ENCODE measurements around the gene SHE.

SHE gene

DNA sequence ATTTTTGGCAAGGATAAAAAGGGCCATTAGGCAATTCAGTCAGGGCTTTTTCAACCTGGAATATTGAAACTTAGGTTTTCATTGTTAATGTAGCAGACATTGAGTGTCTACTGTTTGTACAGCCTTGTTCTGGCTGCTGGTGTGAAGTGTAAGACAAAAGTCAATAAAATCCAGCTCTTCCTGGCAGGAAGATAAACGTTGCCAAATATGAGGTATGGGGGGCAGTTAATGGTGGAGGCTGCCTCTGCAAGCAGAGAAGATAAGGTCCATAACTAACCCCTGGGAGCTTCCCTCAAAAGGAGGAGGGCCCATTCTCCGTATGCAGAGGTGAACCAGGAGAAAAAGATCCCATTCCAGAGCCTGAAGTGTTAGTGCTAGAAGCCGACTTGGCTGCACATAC is 19.5 kb upstream of the SHE start:
- peaks cover 21 to 47% of the 10 kb centered on the region in 2 experiments for H3K27me3 ChIP-seq (ENCODE audit: control insufficient read depth in 1 of 2, insufficient read depth in 1 of 2, low read length in 2 of 2)
- no peaks in the 10 kb centered on the region for H3K36me3 ChIP-seq (ENCODE audit: control insufficient read depth in 1 of 2, insufficient read depth in 2 of 2, low read depth in 1 of 2, low read length in 2 of 2)
- no peak overlapping the region for H3K4ac ChIP-seq (ENCODE audit: low read depth in 1 of 2, low read length in 2 of 2)
- no peak overlapping the region for H2BK5ac ChIP-seq (ENCODE audit: low read depth, low read length, poor library complexity, severe bottlenecking)
- H3K14ac ChIP-seq (ENCODE audit: low read length in 2 of 2), result no peak overlapping the region
- no peak overlapping the region for H4K91ac ChIP-seq (ENCODE audit: low read length)
- no peak overlapping the region for H3K18ac ChIP-seq (ENCODE audit: low read depth in 1 of 2, low read length in 2 of 2)
- no peak overlapping the region for H2AFZ ChIP-seq (ENCODE audit: low read depth, low read length)
- H2BK120ac ChIP-seq (ENCODE audit: low read depth, low read length), result no peak overlapping the region
- H3K9ac ChIP-seq (ENCODE audit: low read length), result no peak overlapping the region
- H2BK12ac ChIP-seq (ENCODE audit: low read length in 2 of 2), result no peak overlapping the region
- H2BK15ac ChIP-seq (ENCODE audit: low read depth, poor library complexity, severe bottlenecking), result no peak overlapping the region
- peaks cover 5% of the 10 kb centered on the region for H3K9me3 ChIP-seq (ENCODE audit: control insufficient read depth, low read length)
- H4K8ac ChIP-seq (ENCODE audit: low read length), result no peak overlapping the region
- H3K23ac ChIP-seq (ENCODE audit: low read length in 2 of 2), result no peak overlapping the region
- no peak overlapping the region for H3K4me2 ChIP-seq (ENCODE audit: low read length, poor library complexity, severe bottlenecking)
- no peaks in the 10 kb centered on the region for H3K4me1 ChIP-seq (ENCODE audit: control insufficient read depth, insufficient read depth, low read depth, low read length)
- H3K4me3 ChIP-seq (ENCODE audit: insufficient read depth in 1 of 2, low read depth in 1 of 2, low read length in 2 of 2), result no peak overlapping the region
- no peak overlapping the region for H2AK5ac ChIP-seq (ENCODE audit: low read length, severe bottlenecking)
- WGBS, result 63% methylated on average over 3 of the region's 3 CpGs
- no peak for DNase-seq
- H3K27ac ChIP-seq (ENCODE audit: low read length, poor library complexity, severe bottlenecking), result no peak overlapping the region
- no peaks in the 10 kb centered on the region for H3K79me1 ChIP-seq (replicated peaks; ENCODE audit: low read length, poor library complexity, severe bottlenecking)

DNA sequence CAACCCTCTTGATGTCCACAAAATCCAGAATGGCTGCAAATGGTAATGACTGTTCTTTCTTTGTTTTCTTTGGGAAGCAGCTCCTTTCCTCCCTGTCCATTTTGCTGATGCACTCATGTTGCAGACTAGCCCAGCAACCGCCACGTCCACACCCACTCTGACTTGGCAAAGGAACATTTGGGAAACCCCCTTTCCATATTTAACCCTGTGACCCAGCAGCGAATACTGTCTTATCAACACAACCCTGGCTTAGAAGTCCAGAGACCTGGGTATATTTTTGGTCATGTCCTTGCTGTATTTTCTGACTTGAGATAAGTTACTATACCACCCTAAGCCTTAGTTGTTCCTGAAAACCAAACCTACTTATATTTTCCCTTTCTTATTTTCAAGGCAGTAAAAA is 18.1 kb upstream of the SHE start:
- 74% methylated on average over 2 of the region's 3 CpGs for whole genome bisulfite sequencing
- H3K27me3 ChIP-seq (ENCODE audit: control insufficient read depth in 1 of 2, insufficient read depth in 1 of 2, low read length in 2 of 2), result peaks cover 27 to 54% of the 10 kb centered on the region in 2 experiments
- H3K23ac ChIP-seq (ENCODE audit: low read length in 2 of 2), result no peak overlapping the region
- no peak overlapping the region for H2BK15ac ChIP-seq (ENCODE audit: low read depth, poor library complexity, severe bottlenecking)
- H3K14ac ChIP-seq (ENCODE audit: low read length in 2 of 2), result no peak overlapping the region
- H2BK12ac ChIP-seq (ENCODE audit: low read length in 2 of 2), result no peak overlapping the region
- H2BK120ac ChIP-seq (ENCODE audit: low read depth, low read length), result no peak overlapping the region
- no peak overlapping the region for H3K4me2 ChIP-seq (ENCODE audit: low read length, poor library complexity, severe bottlenecking)
- no peak overlapping the region for H4K8ac ChIP-seq (ENCODE audit: low read length)
- H3K36me3 ChIP-seq (ENCODE audit: control insufficient read depth in 1 of 2, insufficient read depth in 2 of 2, low read depth in 1 of 2, low read length in 2 of 2), result no peaks in the 10 kb centered on the region
- H2BK5ac ChIP-seq (ENCODE audit: low read depth, low read length, poor library complexity, severe bottlenecking), result no peak overlapping the region
- DNase-seq, result no peak
- no peaks in the 10 kb centered on the region for H3K4me1 ChIP-seq (ENCODE audit: control insufficient read depth, insufficient read depth, low read depth, low read length)
- H3K18ac ChIP-seq (ENCODE audit: low read depth in 1 of 2, low read length in 2 of 2), result no peak overlapping the region
- no peak overlapping the region for H3K4me3 ChIP-seq (ENCODE audit: insufficient read depth in 1 of 2, low read depth in 1 of 2, low read length in 2 of 2)
- H2AFZ ChIP-seq (ENCODE audit: low read depth, low read length), result no peak overlapping the region
- no peaks in the 10 kb centered on the region for H3K79me1 ChIP-seq (replicated peaks; ENCODE audit: low read length, poor library complexity, severe bottlenecking)
- no peak overlapping the region for H3K9ac ChIP-seq (ENCODE audit: low read length)
- no peak overlapping the region for H2AK5ac ChIP-seq (ENCODE audit: low read length, severe bottlenecking)
- H4K91ac ChIP-seq (ENCODE audit: low read length), result no peak overlapping the region
- no peak overlapping the region for H3K27ac ChIP-seq (ENCODE audit: low read length, poor library complexity, severe bottlenecking)
- H3K9me3 ChIP-seq (ENCODE audit: control insufficient read depth, low read length), result peaks cover 5% of the 10 kb centered on the region
- no peak overlapping the region for H3K4ac ChIP-seq (ENCODE audit: low read depth in 1 of 2, low read length in 2 of 2)

GRCh38 chr1:154519591-154519991 is 17.4 kb upstream of the SHE start:
- no peak overlapping the region for H4K8ac ChIP-seq (ENCODE audit: low read length)
- no peak overlapping the region for H3K23ac ChIP-seq (ENCODE audit: low read length in 2 of 2)
- no peak overlapping the region for H2AFZ ChIP-seq (ENCODE audit: low read depth, low read length)
- H3K4me2 ChIP-seq (ENCODE audit: low read length, poor library complexity, severe bottlenecking), result no peak overlapping the region
- H3K9me3 ChIP-seq (ENCODE audit: control insufficient read depth, low read length), result peaks cover 5% of the 10 kb centered on the region
- no peak overlapping the region for H2BK15ac ChIP-seq (ENCODE audit: low read depth, poor library complexity, severe bottlenecking)
- peak overlapping the region; percentile 57 for H4K91ac ChIP-seq (ENCODE audit: low read length)
- no peak overlapping the region for H3K4ac ChIP-seq (ENCODE audit: low read depth in 1 of 2, low read length in 2 of 2)
- 80% methylated on average over 9 of the region's 9 CpGs for WGBS
- no peaks in the 10 kb centered on the region for H3K4me1 ChIP-seq (ENCODE audit: control insufficient read depth, insufficient read depth, low read depth, low read length)
- H3K18ac ChIP-seq (ENCODE audit: low read depth in 1 of 2, low read length in 2 of 2), result no peak overlapping the region
- H2BK120ac ChIP-seq (ENCODE audit: low read depth, low read length), result no peak overlapping the region
- no peaks in the 10 kb centered on the region for H3K79me1 ChIP-seq (replicated peaks; ENCODE audit: low read length, poor library complexity, severe bottlenecking)
- H3K14ac ChIP-seq (ENCODE audit: low read length in 2 of 2), result peak overlapping the region in 1 of 2 experiments; percentile 1
- peaks cover 27 to 54% of the 10 kb centered on the region in 2 experiments for H3K27me3 ChIP-seq (ENCODE audit: control insufficient read depth in 1 of 2, insufficient read depth in 1 of 2, low read length in 2 of 2)
- no peaks in the 10 kb centered on the region for H3K36me3 ChIP-seq (ENCODE audit: control insufficient read depth in 1 of 2, insufficient read depth in 2 of 2, low read depth in 1 of 2, low read length in 2 of 2)
- H2BK12ac ChIP-seq (ENCODE audit: low read length in 2 of 2), result no peak overlapping the region
- no peak overlapping the region for H3K4me3 ChIP-seq (ENCODE audit: insufficient read depth in 1 of 2, low read depth in 1 of 2, low read length in 2 of 2)
- H3K27ac ChIP-seq (ENCODE audit: low read length, poor library complexity, severe bottlenecking), result no peak overlapping the region
- no peak for DNase-seq
- H2AK5ac ChIP-seq (ENCODE audit: low read length, severe bottlenecking), result no peak overlapping the region
- no peak overlapping the region for H2BK5ac ChIP-seq (ENCODE audit: low read depth, low read length, poor library complexity, severe bottlenecking)
- no peak overlapping the region for H3K9ac ChIP-seq (ENCODE audit: low read length)

DNA sequence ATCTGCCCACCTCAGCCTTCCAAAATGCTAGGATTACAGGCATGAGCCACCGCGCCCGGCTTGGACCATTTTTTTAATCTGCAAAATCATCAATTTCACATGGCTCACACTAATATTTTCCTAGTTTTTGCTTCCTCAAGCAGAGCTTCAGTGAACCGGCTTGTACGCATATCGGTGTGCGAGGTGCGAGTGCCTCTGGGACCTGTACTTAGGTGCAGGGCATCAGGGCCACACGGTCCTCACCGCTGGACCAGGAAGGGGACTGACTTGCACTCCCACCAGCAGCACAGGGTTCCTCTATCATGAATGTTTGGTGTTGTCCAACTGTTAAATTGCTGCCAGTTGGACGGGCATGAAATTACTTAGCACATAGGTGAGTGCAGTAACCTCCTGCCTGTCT is 15.4 kb upstream of the SHE start:
- no peak for DNase-seq
- H2BK15ac ChIP-seq (ENCODE audit: low read depth, poor library complexity, severe bottlenecking), result no peak overlapping the region
- H3K79me1 ChIP-seq (replicated peaks; ENCODE audit: low read length, poor library complexity, severe bottlenecking), result no peaks in the 10 kb centered on the region
- H2AFZ ChIP-seq (ENCODE audit: low read depth, low read length), result no peak overlapping the region
- no peak overlapping the region for H2BK5ac ChIP-seq (ENCODE audit: low read depth, low read length, poor library complexity, severe bottlenecking)
- no peak overlapping the region for H3K9ac ChIP-seq (ENCODE audit: low read length)
- peaks cover 41 to 53% of the 10 kb centered on the region in 2 experiments for H3K27me3 ChIP-seq (ENCODE audit: control insufficient read depth in 1 of 2, insufficient read depth in 1 of 2, low read length in 2 of 2)
- no peak overlapping the region for H3K4ac ChIP-seq (ENCODE audit: low read depth in 1 of 2, low read length in 2 of 2)
- no peak overlapping the region for H3K23ac ChIP-seq (ENCODE audit: low read length in 2 of 2)
- H2BK120ac ChIP-seq (ENCODE audit: low read depth, low read length), result no peak overlapping the region
- no peak overlapping the region for H4K8ac ChIP-seq (ENCODE audit: low read length)
- H3K4me3 ChIP-seq (ENCODE audit: insufficient read depth in 1 of 2, low read depth in 1 of 2, low read length in 2 of 2), result no peak overlapping the region
- no peak overlapping the region for H3K18ac ChIP-seq (ENCODE audit: low read depth in 1 of 2, low read length in 2 of 2)
- no peak overlapping the region for H3K27ac ChIP-seq (ENCODE audit: low read length, poor library complexity, severe bottlenecking)
- no peak overlapping the region for H3K4me2 ChIP-seq (ENCODE audit: low read length, poor library complexity, severe bottlenecking)
- H2BK12ac ChIP-seq (ENCODE audit: low read length in 2 of 2), result no peak overlapping the region
- H3K9me3 ChIP-seq (ENCODE audit: control insufficient read depth, low read length), result no peaks in the 10 kb centered on the region
- H3K4me1 ChIP-seq (ENCODE audit: control insufficient read depth, insufficient read depth, low read depth, low read length), result no peaks in the 10 kb centered on the region
- H4K91ac ChIP-seq (ENCODE audit: low read length), result no peak overlapping the region
- WGBS, result 94% methylated on average over 11 of the region's 11 CpGs
- no peak overlapping the region for H2AK5ac ChIP-seq (ENCODE audit: low read length, severe bottlenecking)
- H3K14ac ChIP-seq (ENCODE audit: low read length in 2 of 2), result no peak overlapping the region
- H3K36me3 ChIP-seq (ENCODE audit: control insufficient read depth in 1 of 2, insufficient read depth in 2 of 2, low read depth in 1 of 2, low read length in 2 of 2), result no peaks in the 10 kb centered on the region
